H1 (cell line): Measurements from ENCODE around the gene ENTPD5. TPM values are rescaled to one million over a fixed set of nuclear protein-coding genes. Genes with fewer than 3 reads are reported as not detected.

Experiments
- CTCF ChIA-PET: fragments of 300-600 bp; sonication (Branson Sonifier 250); formaldehyde crosslinking; loops from one replicate; lab custom pipeline; 2021; ENCODE audit not compliant: partially characterized antibody; lab: Charles Lee
- POLR2A ChIA-PET: fragments of 300-600 bp; sonication (Branson Sonifier 250); formaldehyde crosslinking; loops from one replicate; lab custom pipeline; 2021; ENCODE audit warnings: inconsistent platforms; ENCODE audit not compliant: partially characterized antibody; lab: Charles Lee
- DNase-seq, 2 experiments: peaks; one replicate each; pipeline versions ENCODE4 v3.0.0 to v3.0.0-alpha.2; 2010 to 2022; ENCODE audit warnings: low spot score in 2 of 2, low read depth in 1 of 2, mixed read lengths in 1 of 2
- FAIRE-seq: peaks from 2 replicates; lab custom pipeline; 2011; peaks lifted over from hg19 to GRCh38; lab: Jason Lieb, UNC
- H2AFZ ChIP-seq: 2 replicates; pipeline ENCODE4 v1.8.1; 2012; ENCODE audit warnings: low read length, inconsistent platforms
- H2AK5ac ChIP-seq: 2 replicates; pipeline ENCODE4 v1.6.1; 2013; ENCODE audit warnings: low read depth, low read length
- H2BK120ac ChIP-seq: replicated peaks from 2 replicates; pipeline ENCODE3; 2013; ENCODE audit warnings: low read depth, low read length, inconsistent platforms
- H2BK12ac ChIP-seq: 2 replicates; pipeline ENCODE4 v1.6.1; 2013; ENCODE audit warnings: low read depth, low read length
- H2BK15ac ChIP-seq: 2 replicates; pipeline ENCODE4 v1.6.1; 2013; ENCODE audit warnings: low read length
- H2BK20ac ChIP-seq: 2 replicates; pipeline ENCODE4 v1.6.1; 2013; ENCODE audit warnings: low read length
- H2BK5ac ChIP-seq: 2 replicates; pipeline ENCODE4 v1.6.1; 2013; ENCODE audit warnings: low read depth, low read length
- H3K14ac ChIP-seq: 2 replicates; pipeline ENCODE4 v1.6.1; 2013; ENCODE audit warnings: inconsistent platforms; ENCODE audit not compliant: insufficient read length
- H3K18ac ChIP-seq: 2 replicates; pipeline ENCODE4 v1.6.1; 2013; ENCODE audit warnings: low read length; ENCODE audit errors: extremely low read depth
- H3K23ac ChIP-seq: 2 replicates; pipeline ENCODE4 v1.6.1; 2013; ENCODE audit warnings: inconsistent platforms; ENCODE audit not compliant: insufficient read length
- H3K23me2 ChIP-seq: 2 replicates; pipeline ENCODE4 v1.6.1; 2013; ENCODE audit warnings: low read depth, low read length
- H3K27ac ChIP-seq: 2 replicates; pipeline ENCODE4 v1.6.1; 2011; ENCODE audit warnings: low read depth, low read length, inconsistent platforms
- H3K27me3 ChIP-seq, 4 experiments: replicated peaks in 1 of 4; 1 replicate in 1 of 4; 2 replicates in 3 of 4; pipeline versions ENCODE4 v1.6.1 to v1.8.1; 2011 to 2013; ENCODE audit warnings: low read length in 3 of 4, mild to moderate bottlenecking in 3 of 4, inconsistent platforms in 2 of 4, mixed read lengths in 2 of 4, moderate library complexity in 1 of 4; ENCODE audit not compliant: control insufficient read depth in 3 of 4, insufficient read depth in 3 of 4; ENCODE audit errors: extremely low read depth in 1 of 4
- H3K36me3 ChIP-seq, 4 experiments: 2 replicates each; pipeline versions ENCODE4 v1.6.1 to v1.8.1; 2011 to 2013; ENCODE audit warnings: mild to moderate bottlenecking in 4 of 4, low read length in 3 of 4, moderate library complexity in 2 of 4, control low read depth in 1 of 4, inconsistent platforms in 1 of 4; ENCODE audit not compliant: insufficient read depth in 4 of 4, control insufficient read depth in 2 of 4
- H3K4ac ChIP-seq: replicated peaks from 2 replicates; pipeline ENCODE3; 2013; ENCODE audit warnings: low read length, low read depth, mixed read lengths, inconsistent platforms; ENCODE audit not compliant: insufficient read length
- H3K4me1 ChIP-seq, 4 experiments: replicated peaks in 1 of 4; 1 replicate in 1 of 4; 2 replicates in 3 of 4; pipeline versions ENCODE4 v1.6.1 to v1.8.1; 2011 to 2013; ENCODE audit warnings: low read length in 3 of 4, inconsistent platforms in 2 of 4, mixed read lengths in 1 of 4; ENCODE audit not compliant: insufficient read depth in 4 of 4, control insufficient read depth in 3 of 4
- H3K4me2 ChIP-seq, 2 experiments: 2 replicates each; pipeline versions ENCODE4 v1.6.1 to v1.8.1; 2011 to 2013; ENCODE audit warnings: low read depth in 2 of 2, low read length in 2 of 2, control low read depth in 1 of 2, inconsistent platforms in 1 of 2, mild to moderate bottlenecking in 1 of 2; ENCODE audit not compliant: insufficient read depth in 1 of 2
- H3K4me3 ChIP-seq, 4 experiments: fragments of 200-600, 300-600 bp in 1 of 4; sonication (generic), shearing (Covaris generic), sonication (Bioruptor Twin) in 1 of 4; 2 replicates each; pipeline versions ENCODE4 v1.5.1 to v1.8.1; 2011 to 2016; ENCODE audit warnings: low read length in 4 of 4, low read depth in 3 of 4, control low read depth in 2 of 4, inconsistent platforms in 2 of 4, mild to moderate bottlenecking in 2 of 4, mixed read lengths in 1 of 4, moderate library complexity in 1 of 4; ENCODE audit not compliant: insufficient read depth in 2 of 4; ENCODE audit errors: extremely low read depth in 1 of 4
- H3K56ac ChIP-seq: replicated peaks from 2 replicates; pipeline ENCODE3; 2013; ENCODE audit warnings: low read depth, mild to moderate bottlenecking, mixed read lengths, low read length, inconsistent platforms; ENCODE audit not compliant: insufficient read length
- H3K79me1 ChIP-seq: 2 replicates; pipeline ENCODE4 v1.6.1; 2013; ENCODE audit warnings: low read depth, low read length, control low read depth
- H3K79me2 ChIP-seq, 2 experiments: 2 replicates each; pipeline versions ENCODE4 v1.6.1 to v1.8.1; 2012 to 2013; ENCODE audit warnings: low read length in 2 of 2, mild to moderate bottlenecking in 2 of 2, inconsistent platforms in 1 of 2; ENCODE audit not compliant: insufficient read depth in 2 of 2, control insufficient read depth in 1 of 2
- H3K9ac ChIP-seq, 4 experiments: replicated peaks in 1 of 4; 1 replicate in 1 of 4; 2 replicates in 3 of 4; pipeline versions ENCODE4 v1.6.1 to v1.8.1; 2011 to 2013; ENCODE audit warnings: low read depth in 3 of 4, low read length in 3 of 4, control low read depth in 2 of 4, mild to moderate bottlenecking in 2 of 4, moderate library complexity in 2 of 4, inconsistent platforms in 1 of 4; ENCODE audit errors: extremely low read depth in 1 of 4
- H3K9me3 ChIP-seq, 2 experiments: 2 replicates each; pipeline versions ENCODE4 v1.6.1 to v1.8.1; 2012 to 2013; ENCODE audit warnings: mild to moderate bottlenecking in 2 of 2, moderate library complexity in 2 of 2, control low read depth in 1 of 2, inconsistent platforms in 1 of 2, low read depth in 1 of 2, low read length in 1 of 2, mixed read lengths in 1 of 2; ENCODE audit not compliant: insufficient read depth in 2 of 2
- H4K20me1 ChIP-seq, 2 experiments: replicated peaks in 1 of 2; 2 replicates each; pipeline versions ENCODE3 to v1.8.1; 2011 to 2013; ENCODE audit warnings: inconsistent platforms in 2 of 2, low read length in 2 of 2, mild to moderate bottlenecking in 1 of 2; ENCODE audit not compliant: insufficient read depth in 2 of 2, control insufficient read depth in 1 of 2
- H4K5ac ChIP-seq: 2 replicates; pipeline ENCODE4 v1.6.1; 2013; ENCODE audit warnings: low read length, low read depth, mixed read lengths, inconsistent platforms; ENCODE audit not compliant: insufficient read length
- H4K8ac ChIP-seq: 2 replicates; pipeline ENCODE4 v1.8.0; 2013; ENCODE audit warnings: mild to moderate bottlenecking, moderate library complexity, low read length, inconsistent platforms; ENCODE audit not compliant: insufficient read depth; ENCODE audit errors: extremely low read depth
- H4K91ac ChIP-seq: replicated peaks from 2 replicates; pipeline ENCODE3; 2013; ENCODE audit warnings: low read length, mixed read lengths, inconsistent platforms; ENCODE audit not compliant: insufficient read length
- BCL11A ChIP-seq, 2 experiments: IDR thresholded peaks; one replicate each; pipeline ENCODE4 v1.6.1; 2011; ENCODE audit warnings: low read depth in 2 of 2, low read length in 2 of 2, mild to moderate bottlenecking in 2 of 2
- CHD1 ChIP-seq: IDR thresholded peaks from 2 replicates; pipeline ENCODE4 v1.6.1; 2012; ENCODE audit warnings: low read depth, low read length, improper control_type of control experiment
- CREB1 ChIP-seq: IDR thresholded peaks from 2 replicates; pipeline ENCODE4 v1.6.1; 2012; ENCODE audit warnings: inconsistent platforms
- JUN ChIP-seq: IDR thresholded peaks from 2 replicates; pipeline ENCODE4 v1.6.1; 2011; ENCODE audit warnings: low read depth, mild to moderate bottlenecking, improper control_type of control experiment, low read length
- NRF1 ChIP-seq: IDR thresholded peaks from 2 replicates; pipeline ENCODE4 v1.6.1; 2011; ENCODE audit warnings: mild to moderate bottlenecking, low read depth, low read length, improper control_type of control experiment
- WGBS, 2 experiments: shearing (Covaris generic) in 1 of 2; methylation state at CpG; one replicate each; pipeline versions ENCODE4 v1.1.6 to v1.1.7; 2013 to 2015; ENCODE audit warnings: low lambda C conversion rate in 2 of 2, mixed read lengths in 2 of 2, inconsistent platforms in 1 of 2, low coverage in 1 of 2, missing lambda C conversion rate in 1 of 2; ENCODE audit not compliant: insufficient replicate concordance in 2 of 2, insufficient coverage in 1 of 2, insufficient read length in 1 of 2; ENCODE audit errors: extremely low coverage in 1 of 2, missing lambda C conversion rate in 1 of 2; 5-methylcytosine and 5-hydroxymethylcytosine counted together
- polyA plus RNA-seq, 7 experiments: library from polyadenylated mRNA; depleted of rRNA in 3 of 7; stranded (reverse) in 5 of 7; unstranded in 2 of 7; fragments of >200 nt in 5 of 7; fragments of 200-250 nt in 2 of 7; gene quantifications; 1 replicate in 5 of 7; 2 replicates in 1 of 7; 4 replicates in 1 of 7; pipeline versions ENCODE4 v1.2.1 to v1.2.3, GENCODE V29; 2011 to 2013; ENCODE audit warnings: missing spikeins in 2 of 7, mixed read lengths in 2 of 7
- total RNA-seq: library from RNA; stranded (reverse); fragmentation: NEBNext Ultra II Directional; extraction: Animal tissue kit (Norgen Biotek cat#: 25700); gene quantifications from 2 replicates; pipeline ENCODE4 v1.2.1, GENCODE V29; 2021

ENTPD5 gene
- total and polyA plus RNA-seq, 2 of the 8 experiments (the other 6 are each of a cell fraction or from before 2014, with no cell fraction given): 5.0 to 6.5 TPM

GRCh38 chr14:73937012-73937411 lies 82.1 kb downstream of the ENTPD5 start:
- Histone ChIP-seq H2BK5ac (no peak overlapping the region), H3K4me2 (no peak overlapping the region), H3K36me3 (peaks cover 0 to 6% (median 2%) of the 10 kb centered on the region in 4 experiments; a peak in 7 of 8 replicates), H3K23me2 (no peaks in the 10 kb centered on the region), H3K56ac (no peak overlapping the region), H3K14ac (no peak overlapping the region), H2BK120ac (no peak overlapping the region), H3K4me1 (no peaks in the 10 kb centered on the region), H3K9ac (no peak overlapping the region), H3K27me3 (no peaks in the 10 kb centered on the region), H2BK15ac (no peak overlapping the region), H2AFZ (no peak overlapping the region), H4K91ac (no peak overlapping the region), H3K9me3 (no peaks in the 10 kb centered on the region), H3K23ac (no peak overlapping the region), H3K18ac (no peak overlapping the region), H3K27ac (no peak overlapping the region), H4K5ac (no peak overlapping the region), H2BK12ac (no peak overlapping the region), H2AK5ac (no peak overlapping the region), H4K20me1 (no peaks in the 10 kb centered on the region), H3K79me2 (no peaks in the 10 kb centered on the region), H3K4me3 (no peak overlapping the region), H3K4ac (no peak overlapping the region)
- CTCF ChIA-PET: interaction anchor here (1.9 to 2.2 kb wide), 2 partner anchors 7 to 9 kb away, joined by 4 to 12 read pairs; no protein-coding TSS in a partner anchor
- no peak for DNase-seq
- WGBS, 2 experiments: 86% methylated on average over 2 of the region's 2 CpGs; no CpG with 5 or more reads in 1 of the 2 experiments
- FAIRE-seq: no peak
- POLR2A ChIA-PET: no interaction called here
- TF ChIP-seq CHD1 (no peak), NRF1 (no peak), JUN (no peak), BCL11A (IDR thresholded peaks at IDR 0.05; ENCODE audit: low read depth in 2 of 2, low read length in 2 of 2) (no peak), CREB1 (no peak)
- TF ChIP-seq, all 59 proteins: peak for 0
- Histone ChIP-seq H4K8ac (no peak overlapping the region), H2BK20ac (no peak overlapping the region), H3K79me1 (no peaks in the 10 kb centered on the region)
